ENCODE measurements around the gene UROC1.

DNA sequence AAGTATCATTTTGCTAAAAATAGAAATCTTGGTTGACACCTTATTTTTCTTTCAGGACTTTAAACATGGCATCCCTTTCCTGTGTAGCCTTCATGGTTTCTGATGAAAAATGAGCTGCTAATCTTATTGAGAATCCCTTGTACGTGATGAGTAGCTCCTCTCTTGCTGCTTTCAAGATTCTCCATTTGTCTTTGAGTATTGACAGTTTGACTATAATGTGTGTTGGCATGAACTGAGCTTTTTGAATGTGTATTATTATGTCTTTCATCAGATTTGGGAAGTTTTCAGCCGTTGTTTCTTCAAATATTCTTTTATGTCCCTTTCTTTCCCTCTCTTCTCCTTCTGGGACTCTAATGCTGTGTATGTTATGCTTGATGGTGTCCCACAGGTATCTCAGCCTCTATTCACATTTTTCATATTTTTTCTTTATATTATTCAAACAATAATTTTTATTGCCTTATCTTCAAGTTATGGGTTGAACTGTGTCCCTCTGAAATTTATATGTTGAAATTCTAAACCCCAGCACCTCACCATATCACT is 45.2 kb upstream of the UROC1 start:
- TF ChIP-seq, protein P1, sequence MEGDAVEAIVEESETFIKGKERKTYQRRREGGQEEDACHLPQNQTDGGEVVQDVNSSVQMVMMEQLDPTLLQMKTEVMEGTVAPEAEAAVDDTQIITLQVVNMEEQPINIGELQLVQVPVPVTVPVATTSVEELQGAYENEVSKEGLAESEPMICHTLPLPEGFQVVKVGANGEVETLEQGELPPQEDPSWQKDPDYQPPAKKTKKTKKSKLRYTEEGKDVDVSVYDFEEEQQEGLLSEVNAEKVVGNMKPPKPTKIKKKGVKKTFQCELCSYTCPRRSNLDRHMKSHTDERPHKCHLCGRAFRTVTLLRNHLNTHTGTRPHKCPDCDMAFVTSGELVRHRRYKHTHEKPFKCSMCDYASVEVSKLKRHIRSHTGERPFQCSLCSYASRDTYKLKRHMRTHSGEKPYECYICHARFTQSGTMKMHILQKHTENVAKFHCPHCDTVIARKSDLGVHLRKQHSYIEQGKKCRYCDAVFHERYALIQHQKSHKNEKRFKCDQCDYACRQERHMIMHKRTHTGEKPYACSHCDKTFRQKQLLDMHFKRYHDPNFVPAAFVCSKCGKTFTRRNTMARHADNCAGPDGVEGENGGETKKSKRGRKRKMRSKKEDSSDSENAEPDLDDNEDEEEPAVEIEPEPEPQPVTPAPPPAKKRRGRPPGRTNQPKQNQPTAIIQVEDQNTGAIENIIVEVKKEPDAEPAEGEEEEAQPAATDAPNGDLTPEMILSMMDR (conservative IDR thresholded peaks at IDR 0.05; ENCODE audit: low read length), result no peak
- TF ChIP-seq EZH2phosphoT487 (IDR thresholded peaks at IDR 0.05; ENCODE audit: borderline replicate concordance, low read depth, low read length), result no peak

Data from OCI-LY7 (cell line).